SK-N-SH treated with all-trans-retinoic acid at 6 μM for 48 hours (cell line): ENCODE measurements around the gene MAPK12.

Experiments
- ATAC-seq: fragments of 200-7000 bp; cut with Tn5 transposase; 3 replicates; pipeline ENCODE4 v1.9.1; 2020; ENCODE audit warnings: mild to moderate bottlenecking, moderate library complexity
- BACH2 ChIP-seq: fragments of 250-450 bp; sonication (Bioruptor Pico); IDR thresholded peaks from 2 replicates; pipeline ENCODE4 v1.9.0; 2021; ENCODE audit warnings: mild to moderate bottlenecking, borderline replicate concordance
- CSDC2 ChIP-seq: fragments of 250-450 bp; sonication (Bioruptor Pico); IDR thresholded peaks from 2 replicates; pipeline ENCODE4 v1.5.0; 2020; ENCODE audit warnings: mild to moderate bottlenecking, moderate library complexity
- CSRNP3 ChIP-seq: fragments of 250-450 bp; sonication (Bioruptor Pico); IDR thresholded peaks from 2 replicates; pipeline ENCODE4 v1.5.1; 2021; ENCODE audit warnings: mild to moderate bottlenecking, moderate library complexity
- ESRRG ChIP-seq: fragments of 250-450 bp; sonication (Bioruptor Pico); IDR thresholded peaks from 2 replicates; pipeline ENCODE4 v1.6.1; 2021; ENCODE audit warnings: mild to moderate bottlenecking
- GLIS3 ChIP-seq: fragments of 250-450 bp; sonication (Bioruptor Pico); IDR thresholded peaks from 2 replicates; pipeline ENCODE4 v1.5.0; 2020; ENCODE audit warnings: mild to moderate bottlenecking, moderate library complexity
- OSR1 ChIP-seq: fragments of 250-450 bp; sonication (Bioruptor Pico); IDR thresholded peaks from 2 replicates; pipeline ENCODE4 v1.8.0; 2022; ENCODE audit warnings: moderate library complexity, mild to moderate bottlenecking, inconsistent platforms
- PATZ1 ChIP-seq: fragments of 250-450 bp; sonication (Bioruptor Pico); IDR thresholded peaks from 2 replicates; pipeline ENCODE4 v1.8.0; 2020; ENCODE audit warnings: mild to moderate bottlenecking, moderate library complexity, borderline replicate concordance
- RARB ChIP-seq: fragments of 250-450 bp; sonication (Bioruptor Pico); IDR thresholded peaks from 2 replicates; pipeline ENCODE4 v1.8.0; 2021; ENCODE audit warnings: mild to moderate bottlenecking, moderate library complexity
- SNAI2 ChIP-seq: fragments of 250-450 bp; sonication (Bioruptor Pico); IDR thresholded peaks from 2 replicates; pipeline ENCODE4 v1.5.0; 2020; ENCODE audit warnings: mild to moderate bottlenecking, moderate library complexity
- TOX ChIP-seq: fragments of 250-450 bp; sonication (Bioruptor Pico); IDR thresholded peaks from 2 replicates; pipeline ENCODE4 v1.8.0; 2021; ENCODE audit warnings: mild to moderate bottlenecking, moderate library complexity, borderline replicate concordance
- ZFP30 ChIP-seq: fragments of 450-650 bp; formaldehyde crosslinking; IDR thresholded peaks from 2 replicates; pipeline ENCODE4 v1.5.0; 2022; ENCODE audit warnings: mild to moderate bottlenecking, moderate library complexity
- ZNF565 ChIP-seq: fragments of 450-650 bp; formaldehyde crosslinking; conservative IDR thresholded peaks from 2 replicates; pipeline ENCODE4 v1.5.0; 2020; ENCODE audit warnings: low read depth, mild to moderate bottlenecking, moderate library complexity
- TF ChIP-seq, protein P1 (sequence below): fragments of 250-450 bp; sonication (Bioruptor Pico); IDR thresholded peaks from 2 replicates; pipeline ENCODE4 v1.8.0; 2021; ENCODE audit warnings: low read depth, mild to moderate bottlenecking, moderate library complexity, borderline replicate concordance
- TF ChIP-seq, protein P2 (sequence below): fragments of 250-450 bp; sonication (Bioruptor Pico); IDR thresholded peaks from 2 replicates; pipeline ENCODE4 v1.5.1; 2020; ENCODE audit warnings: low read depth, mild to moderate bottlenecking, moderate library complexity

The MAPK12 gene

GRCh38 chr22:50280708-50281383 lies 19.4 kb upstream of the MAPK12 start:
- no peak for TF ChIP-seq ZFP30
- no peak for TF ChIP-seq OSR1 (CRISPR knock-in tag)
- TF ChIP-seq, protein P1, sequence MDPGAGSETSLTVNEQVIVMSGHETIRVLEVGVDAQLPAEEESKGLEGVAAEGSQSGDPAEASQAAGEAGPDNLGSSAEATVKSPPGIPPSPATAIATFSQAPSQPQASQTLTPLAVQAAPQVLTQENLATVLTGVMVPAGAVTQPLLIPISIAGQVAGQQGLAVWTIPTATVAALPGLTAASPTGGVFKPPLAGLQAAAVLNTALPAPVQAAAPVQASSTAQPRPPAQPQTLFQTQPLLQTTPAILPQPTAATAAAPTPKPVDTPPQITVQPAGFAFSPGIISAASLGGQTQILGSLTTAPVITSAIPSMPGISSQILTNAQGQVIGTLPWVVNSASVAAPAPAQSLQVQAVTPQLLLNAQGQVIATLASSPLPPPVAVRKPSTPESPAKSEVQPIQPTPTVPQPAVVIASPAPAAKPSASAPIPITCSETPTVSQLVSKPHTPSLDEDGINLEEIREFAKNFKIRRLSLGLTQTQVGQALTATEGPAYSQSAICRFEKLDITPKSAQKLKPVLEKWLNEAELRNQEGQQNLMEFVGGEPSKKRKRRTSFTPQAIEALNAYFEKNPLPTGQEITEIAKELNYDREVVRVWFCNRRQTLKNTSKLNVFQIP (CRISPR knock-in tag) = no peak
- TF ChIP-seq ZNF565 (CRISPR knock-in tag) = no peak
- no peak for TF ChIP-seq TOX (CRISPR knock-in tag)
- TF ChIP-seq SNAI2 (CRISPR knock-in tag) = no peak
- TF ChIP-seq BACH2 = no peak
- TF ChIP-seq, protein P2, sequence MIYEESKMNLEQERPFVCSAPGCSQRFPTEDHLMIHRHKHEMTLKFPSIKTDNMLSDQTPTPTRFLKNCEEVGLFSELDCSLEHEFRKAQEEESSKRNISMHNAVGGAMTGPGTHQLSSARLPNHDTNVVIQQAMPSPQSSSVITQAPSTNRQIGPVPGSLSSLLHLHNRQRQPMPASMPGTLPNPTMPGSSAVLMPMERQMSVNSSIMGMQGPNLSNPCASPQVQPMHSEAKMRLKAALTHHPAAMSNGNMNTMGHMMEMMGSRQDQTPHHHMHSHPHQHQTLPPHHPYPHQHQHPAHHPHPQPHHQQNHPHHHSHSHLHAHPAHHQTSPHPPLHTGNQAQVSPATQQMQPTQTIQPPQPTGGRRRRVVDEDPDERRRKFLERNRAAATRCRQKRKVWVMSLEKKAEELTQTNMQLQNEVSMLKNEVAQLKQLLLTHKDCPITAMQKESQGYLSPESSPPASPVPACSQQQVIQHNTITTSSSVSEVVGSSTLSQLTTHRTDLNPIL = no peak
- no peak for TF ChIP-seq CSDC2 (CRISPR knock-in tag)
- no peak for TF ChIP-seq GLIS3 (CRISPR knock-in tag)
- no peak for TF ChIP-seq RARB (CRISPR knock-in tag)
- TF ChIP-seq CSRNP3 (CRISPR knock-in tag) = no peak
- TF ChIP-seq PATZ1 (CRISPR knock-in tag) = no peak
- TF ChIP-seq ESRRG (CRISPR knock-in tag) = no peak
- no peak for ATAC-seq

DNA sequence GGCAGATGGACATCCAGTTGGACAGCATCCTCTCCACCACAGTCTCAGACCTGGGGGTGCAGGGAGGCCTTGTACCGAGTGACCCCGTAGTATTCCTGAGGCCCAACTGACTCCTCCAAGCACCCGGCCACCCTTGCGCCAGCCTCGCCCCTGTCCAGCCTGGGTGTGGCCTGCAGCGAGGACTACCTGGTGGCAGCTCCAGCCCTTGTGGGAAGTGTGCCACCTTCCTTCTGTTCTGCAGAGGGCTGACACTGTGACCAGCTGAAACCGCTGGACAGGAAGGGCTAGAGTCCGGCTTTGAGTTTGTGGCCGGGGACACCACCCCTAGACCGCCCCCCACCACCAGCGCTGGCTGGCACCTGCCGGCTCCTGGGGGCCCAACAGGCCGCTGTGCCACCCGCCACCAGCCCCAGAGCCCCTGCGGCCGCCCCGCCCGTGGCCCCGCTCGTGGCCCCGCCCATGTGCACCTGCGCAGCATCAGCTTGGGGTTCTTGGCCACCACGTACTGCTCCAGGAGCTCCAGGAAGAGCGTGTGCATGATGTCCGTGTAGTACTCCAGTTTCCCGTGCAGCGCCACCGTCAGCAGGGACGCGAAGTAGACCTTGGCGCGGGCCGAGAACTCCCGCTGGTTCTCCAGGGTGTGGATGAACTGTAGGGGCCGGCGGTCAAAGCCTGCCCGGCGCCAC lies 18.7 kb upstream of the MAPK12 start:
- no peak for ATAC-seq
- no peak for TF ChIP-seq ZFP30
- no peak for TF ChIP-seq OSR1 (CRISPR knock-in tag)
- no peak for TF ChIP-seq PATZ1 (CRISPR knock-in tag)
- no peak for TF ChIP-seq RARB (CRISPR knock-in tag)
- no peak for TF ChIP-seq GLIS3 (CRISPR knock-in tag)

GRCh38 chr22:50278956-50279619 lies 17.6 kb upstream of the MAPK12 start:
- no peak for ATAC-seq
- no peak for TF ChIP-seq ESRRG (CRISPR knock-in tag)
- TF ChIP-seq, protein P1 (CRISPR knock-in tag) = no peak
- TF ChIP-seq CSRNP3 (CRISPR knock-in tag) = no peak
- TF ChIP-seq, all 23 proteins: peak for 0
